DND-41 (cell line): ENCODE data around the gene HDAC8.

ENCODE experiments used
- ATAC-seq: fragments of 200-7000 bp; cut with Tn5 transposase; 3 replicates; pipeline ENCODE4 v1.9.1; 2021; ENCODE audit warnings: low read depth; ENCODE audit not compliant: insufficient read depth
- DNase-seq: peaks from one replicate; pipeline ENCODE4 v3.0.0-alpha.2; 2020
- H2AFZ ChIP-seq: 2 replicates; pipeline ENCODE4 v1.6.0; 2012; ENCODE audit warnings: low read depth, low read length
- H3K27ac ChIP-seq: 2 replicates; pipeline ENCODE4 v1.5.1; 2012; ENCODE audit warnings: low read length, inconsistent platforms
- H3K27me3 ChIP-seq: fragments of 200-600 bp; sonication (generic); 2 replicates; pipeline ENCODE4 v1.6.0; 2012; ENCODE audit warnings: low read length, mild to moderate bottlenecking, inconsistent platforms; ENCODE audit not compliant: insufficient read depth, poor library complexity
- H3K36me3 ChIP-seq: 2 replicates; pipeline ENCODE4 v1.5.1; 2012; ENCODE audit warnings: low read length, inconsistent platforms; ENCODE audit not compliant: insufficient read depth
- H3K4me1 ChIP-seq: 2 replicates; pipeline ENCODE4 v1.5.1; 2012; ENCODE audit warnings: mild to moderate bottlenecking, low read length; ENCODE audit not compliant: insufficient read depth
- H3K4me2 ChIP-seq: 2 replicates; pipeline ENCODE4 v1.6.0; 2012; ENCODE audit warnings: mild to moderate bottlenecking, moderate library complexity, low read length, inconsistent platforms; ENCODE audit not compliant: insufficient read depth
- H3K4me3 ChIP-seq, 2 experiments: fragments of 200-600 bp in 1 of 2; shearing (Covaris generic) in 1 of 2; 2 replicates each; pipeline ENCODE4 v1.5.1; 2012 to 2016; ENCODE audit warnings: inconsistent platforms in 2 of 2, low read length in 2 of 2, mild to moderate bottlenecking in 2 of 2, low read depth in 1 of 2, moderate library complexity in 1 of 2
- H3K79me2 ChIP-seq: 2 replicates; pipeline ENCODE4 v1.6.0; 2012; ENCODE audit warnings: low read length, inconsistent platforms; ENCODE audit not compliant: insufficient read depth
- H3K9ac ChIP-seq: 2 replicates; pipeline ENCODE4 v1.6.0; 2012; ENCODE audit warnings: low read depth, mild to moderate bottlenecking, inconsistent platforms, low read length, moderate library complexity
- H3K9me3 ChIP-seq: 2 replicates; pipeline ENCODE4 v1.5.1; 2012; ENCODE audit warnings: low read length, moderate library complexity, mild to moderate bottlenecking, inconsistent platforms; ENCODE audit not compliant: insufficient read depth, severe bottlenecking
- H4K20me1 ChIP-seq: 2 replicates; pipeline ENCODE4 v1.6.0; 2012; ENCODE audit warnings: low read length; ENCODE audit not compliant: insufficient read depth
- CTCF ChIP-seq: IDR thresholded peaks from 2 replicates; pipeline ENCODE4 v1.5.1; 2012; ENCODE audit warnings: borderline replicate concordance, low read length, moderate library complexity, mild to moderate bottlenecking; ENCODE audit not compliant: poor library complexity, severe bottlenecking; ENCODE audit errors: extremely low read depth
- EZH2 ChIP-seq: IDR thresholded peaks from 3 replicates; pipeline ENCODE4 v1.6.1; 2012; ENCODE audit warnings: borderline replicate concordance, low read depth, mild to moderate bottlenecking, moderate library complexity, low read length, inconsistent platforms; ENCODE audit not compliant: severe bottlenecking

Gene HDAC8

GRCh38 chrX:72304877-72305276, 267.8 kb downstream of the HDAC8 start:
- ATAC-seq (no peak), DNase-seq (no peak)
- Histone ChIP-seq H3K4me2 (no peak overlapping the region), H2AFZ (no peak overlapping the region), H4K20me1 (no peaks in the 10 kb centered on the region), H3K36me3 (no peaks in the 10 kb centered on the region), H3K9ac (no peak overlapping the region), H3K27me3 (peaks cover 3% of the 10 kb centered on the region), H3K4me1 (no peaks in the 10 kb centered on the region), H3K79me2 (no peaks in the 10 kb centered on the region), H3K9me3 (no peaks in the 10 kb centered on the region), H3K27ac (no peak overlapping the region), H3K4me3 (no peak overlapping the region)
- no peak for TF ChIP-seq CTCF

GRCh38 chrX:72301781-72302180, 270.9 kb downstream of the HDAC8 start:
- no peaks in the 10 kb centered on the region for H3K4me1 ChIP-seq
- H4K20me1 ChIP-seq, result no peaks in the 10 kb centered on the region
- no peaks in the 10 kb centered on the region for H3K27me3 ChIP-seq
- no peak for TF ChIP-seq EZH2
- TF ChIP-seq CTCF, result no peak
- H3K9me3 ChIP-seq, result no peaks in the 10 kb centered on the region
- no peaks in the 10 kb centered on the region for H3K36me3 ChIP-seq
- ATAC-seq (no peak), DNase-seq (no peak)
- no peak overlapping the region for H3K9ac ChIP-seq
- H2AFZ ChIP-seq, result no peak overlapping the region
- no peak overlapping the region for H3K27ac ChIP-seq
- H3K79me2 ChIP-seq, result no peaks in the 10 kb centered on the region
- H3K4me3 ChIP-seq, result no peak overlapping the region
- no peak overlapping the region for H3K4me2 ChIP-seq

GRCh38 chrX:72299891-72300630, 272.6 kb downstream of the HDAC8 start:
- Histone ChIP-seq H4K20me1 (no peaks in the 10 kb centered on the region), H3K9me3 (no peaks in the 10 kb centered on the region), H3K27ac (no peak overlapping the region), H3K9ac (no peak overlapping the region), H3K27me3 (no peaks in the 10 kb centered on the region), H2AFZ (no peak overlapping the region), H3K36me3 (no peaks in the 10 kb centered on the region), H3K4me2 (no peak overlapping the region), H3K79me2 (no peaks in the 10 kb centered on the region), H3K4me1 (no peaks in the 10 kb centered on the region), H3K4me3 (no peak overlapping the region)
- ATAC-seq (no peak), DNase-seq (no peak)
- TF ChIP-seq CTCF, result no peak
- TF ChIP-seq EZH2, result no peak
